GM18873 (cell line): ENCODE measurements around the gene SNX33.
"Not testable (repeated sequence)": the region's sequence is repeated elsewhere in the genome, so short reads cannot be mapped to it uniquely, and the experiment has no call there.

ENCODE experiments used
- ATAC-seq: cut with Tn5 transposase; IDR thresholded peaks from one replicate; pipeline ENCODE4 v1.9.1; 2021; ENCODE audit warnings: mild to moderate bottlenecking, moderate library complexity, moderate number of reproducible peaks; ENCODE audit not compliant: unreplicated experiment, low FRiP score

SNX33 gene

DNA sequence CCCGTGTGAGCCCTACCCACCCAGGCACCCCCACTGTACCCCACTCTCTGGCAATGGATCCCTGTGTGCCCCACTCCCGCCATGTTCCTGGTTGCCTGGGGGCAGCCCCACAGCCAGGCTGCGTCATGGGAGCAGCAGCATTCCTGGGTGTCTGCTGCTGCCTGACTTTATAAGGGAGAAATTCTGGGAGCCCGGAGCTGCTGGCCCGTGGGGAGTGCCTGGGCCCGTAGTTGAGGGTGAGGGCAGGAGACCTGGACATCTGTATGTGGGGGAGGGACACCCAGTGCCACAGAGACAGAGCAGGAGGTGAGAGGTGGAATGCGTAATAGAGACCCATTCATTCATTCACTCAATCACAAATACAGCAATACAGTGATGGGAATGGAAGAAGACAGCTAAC lies 49.8 kb downstream of the SNX33 start:
- ATAC-seq = no peak

- not testable (repeated sequence) for ATAC-seq
Observed at GRCh38 chr15:75697974-75698747, 50.4 kb downstream of the SNX33 start.

GRCh38 chr15:75699517-75699916 lies 51.8 kb downstream of the SNX33 start:
- ATAC-seq = not testable (repeated sequence)

GRCh38 chr15:75699961-75700874 lies 52.5 kb downstream of the SNX33 start:
- ATAC-seq = not testable (repeated sequence)

GRCh38 chr15:75701071-75702003 lies 53.6 kb downstream of the SNX33 start:
- ATAC-seq = not testable (repeated sequence)

DNA sequence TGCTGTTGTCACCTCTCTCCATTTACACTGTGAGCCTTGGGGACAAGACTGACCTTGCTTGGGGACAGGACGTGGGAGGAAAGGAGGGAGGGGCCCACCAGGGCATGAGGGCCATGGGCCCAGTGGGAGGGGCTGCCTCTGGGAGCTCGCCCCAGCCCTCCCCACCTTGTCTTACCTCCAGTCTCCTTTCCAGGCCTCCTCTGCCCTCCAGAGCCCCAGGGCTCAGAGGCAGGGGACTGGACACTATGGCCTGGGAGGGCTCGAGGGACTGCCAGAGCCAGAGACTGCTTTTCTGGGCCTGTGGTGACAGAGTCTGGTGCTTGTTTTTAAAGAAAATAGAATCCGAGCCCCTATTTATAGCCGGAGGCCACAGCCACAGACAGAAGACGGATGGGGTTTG lies 54.7 kb downstream of the SNX33 start:
- ATAC-seq = no peak

DNA sequence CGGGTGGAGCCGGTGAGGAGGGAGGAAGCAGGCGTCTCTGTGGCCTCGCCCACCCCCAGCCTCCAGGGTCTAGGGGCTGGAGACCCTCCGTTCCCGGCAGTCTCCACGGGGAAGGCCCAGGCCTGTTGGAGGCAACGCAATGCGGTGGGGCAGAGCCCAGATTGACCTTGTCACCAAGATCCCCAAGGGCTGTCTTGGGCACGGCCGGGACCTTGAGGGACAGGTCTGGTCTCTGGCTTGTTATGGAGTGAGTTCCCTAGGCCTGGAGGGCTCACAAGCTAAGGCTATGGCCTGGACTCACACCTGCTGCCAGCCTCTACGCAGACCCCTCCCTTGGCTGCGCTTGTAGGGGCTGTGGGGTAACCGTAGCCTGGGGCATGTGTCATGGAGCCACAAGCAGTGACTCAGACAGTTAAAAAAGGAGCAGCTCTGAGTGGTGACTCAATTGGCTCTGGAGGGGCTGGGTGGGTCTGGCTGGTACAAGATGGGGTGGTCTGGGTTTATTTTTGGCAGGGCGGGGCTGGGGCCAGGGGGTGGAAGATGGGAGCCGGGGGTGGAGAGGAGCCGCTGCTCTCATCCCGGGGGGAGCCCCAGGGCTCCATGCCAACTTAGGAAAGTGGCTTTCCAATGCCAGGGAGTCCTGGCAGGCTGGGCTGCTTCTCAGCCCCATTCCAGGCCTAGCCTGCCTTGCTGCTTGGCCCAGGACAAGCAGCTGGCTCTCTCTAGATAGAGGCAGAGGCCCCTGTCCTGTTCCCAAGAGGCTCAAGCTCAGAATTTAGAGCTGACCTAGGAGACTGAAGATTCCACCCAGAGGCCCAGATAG lies 55.9 kb downstream of the SNX33 start:
- ATAC-seq = not testable (repeated sequence)

GRCh38 chr15:75704263-75704615 lies 56.5 kb downstream of the SNX33 start:
- ATAC-seq = no peak

- no peak for ATAC-seq
Observed at GRCh38 chr15:75704618-75705017, 56.9 kb downstream of the SNX33 start.

- not testable (repeated sequence) for ATAC-seq
Observed at GRCh38 chr15:75705375-75705774, 57.7 kb downstream of the SNX33 start.

- ATAC-seq = no peak
Observed at GRCh38 chr15:75705854-75706681, 58.4 kb downstream of the SNX33 start.

DNA sequence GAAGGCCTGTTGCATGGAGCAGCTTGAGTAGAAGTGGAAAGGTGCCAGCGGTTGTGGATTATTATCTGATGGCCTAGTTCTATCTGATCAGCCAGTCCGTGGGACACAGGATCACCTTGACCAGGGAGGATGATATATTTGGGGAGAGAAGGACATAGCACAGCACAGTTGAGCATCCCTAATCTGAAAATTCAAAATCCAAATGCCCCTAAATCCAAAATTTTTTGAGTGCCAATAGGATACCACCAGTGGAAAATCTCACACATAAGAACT lies 58.9 kb downstream of the SNX33 start:
- ATAC-seq = no peak

DNA sequence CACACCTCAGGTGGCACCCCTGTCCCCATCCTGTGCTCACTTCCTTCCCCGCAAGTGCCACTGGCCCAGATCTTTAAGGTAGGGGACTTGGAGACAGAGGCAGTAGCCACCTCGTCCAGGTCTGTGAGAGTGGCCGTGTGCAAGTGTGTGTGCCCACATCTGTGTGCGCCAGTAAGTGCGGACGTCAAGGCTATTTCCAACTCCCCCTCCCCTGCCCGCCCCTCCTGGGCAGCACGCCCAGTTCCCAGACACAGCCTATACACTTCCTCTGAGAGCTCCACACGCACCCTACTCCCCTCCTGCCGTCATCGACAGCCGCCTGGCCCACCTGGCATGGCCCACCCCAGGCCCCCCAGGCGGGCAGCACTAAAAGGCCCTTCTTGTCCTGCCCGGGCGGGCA lies 61.7 kb downstream of the SNX33 start:
- not testable (repeated sequence) for ATAC-seq

DNA sequence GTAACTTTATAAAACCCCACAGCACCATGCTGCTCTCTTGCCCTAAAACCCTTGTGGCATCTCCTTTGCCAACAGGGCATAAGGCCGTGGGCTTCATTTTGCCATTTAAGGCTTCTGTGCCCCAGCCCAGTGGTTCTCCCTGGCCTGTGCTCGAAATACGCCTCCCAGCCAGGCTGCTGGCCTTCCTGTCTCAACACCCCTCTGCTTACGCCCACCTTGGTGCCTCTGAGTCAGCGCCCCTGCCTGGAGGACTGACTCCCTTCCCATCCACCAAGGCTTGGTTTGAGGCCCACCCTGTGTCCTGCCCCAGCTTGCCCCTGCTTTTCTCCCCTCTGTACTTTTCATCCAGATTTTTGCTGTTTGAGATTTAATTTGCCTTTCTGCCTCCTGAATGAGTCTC lies 63.2 kb downstream of the SNX33 start:
- not testable (repeated sequence) for ATAC-seq

GRCh38 chr15:75711495-75711894 lies 63.8 kb downstream of the SNX33 start:
- ATAC-seq = not testable (repeated sequence)
